Hematopoietic multipotent progenitor cell treated with erythropoietin and hydrocortisone succinate and interleukin-3 and kit ligand, for 17 days (in vitro differentiated cells): Measurements from ENCODE around the gene ITPKB.
A peak's percentile ranks its signal among the peaks of the same experiment; 100 is the strongest.

Experiments used
- DNase-seq: peaks from one replicate; pipeline ENCODE4 v3.0.0-alpha.2; 2015; ENCODE audit warnings: low spot score

ITPKB gene

GRCh38 chr1:226704169-226704937 is 34.7 kb downstream of the ITPKB start:
- no peak for DNase-seq

DNA sequence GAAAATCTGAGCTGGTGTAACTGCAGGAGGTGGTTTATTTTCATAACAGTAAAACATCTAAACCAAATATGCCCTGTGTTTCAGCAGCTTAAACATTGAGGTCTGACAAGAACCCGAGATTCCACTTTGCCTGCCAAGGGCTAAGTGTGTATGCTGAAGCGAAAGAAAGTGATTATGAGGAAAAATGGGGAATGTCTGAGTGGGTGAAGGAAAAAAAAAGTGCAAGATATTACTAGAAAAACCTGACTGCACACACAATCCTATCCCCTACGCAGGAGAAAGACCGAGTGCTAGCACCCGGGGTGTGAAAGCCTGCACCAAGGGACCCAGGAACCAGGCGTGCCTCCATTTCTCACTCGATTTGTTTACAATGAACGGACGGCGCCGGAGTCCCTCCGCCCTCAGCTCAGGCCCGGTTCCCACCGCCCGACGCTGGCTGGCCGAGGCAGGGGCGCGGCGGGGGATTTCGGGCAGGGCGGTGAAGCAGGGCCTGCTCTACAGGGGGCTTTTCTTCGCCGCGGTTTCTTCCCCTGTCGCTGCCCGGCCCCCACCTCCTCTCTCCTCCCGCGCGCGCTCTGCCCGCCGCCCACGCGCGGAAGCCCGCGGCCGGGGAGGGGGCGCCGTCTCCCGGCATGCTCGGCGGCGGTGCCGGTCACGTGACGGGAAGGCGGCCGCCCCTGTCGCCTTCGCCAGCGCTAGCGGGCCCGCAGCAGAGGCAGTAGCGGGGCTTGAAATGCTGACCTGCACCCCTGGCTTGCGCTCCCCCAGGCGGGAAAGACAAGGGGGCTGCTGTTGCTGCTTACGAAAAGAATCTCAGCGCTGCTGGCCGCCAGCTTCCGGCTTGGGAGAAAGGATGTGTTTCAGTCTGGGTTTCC is 35.9 kb downstream of the ITPKB start:
- peak; percentile 62 for DNase-seq

GRCh38 chr1:226702318-226702956 is 36.6 kb downstream of the ITPKB start:
- DNase-seq: no peak

- no peak for DNase-seq
Observed at GRCh38 chr1:226700861-226701260, 38.2 kb downstream of the ITPKB start.

DNA sequence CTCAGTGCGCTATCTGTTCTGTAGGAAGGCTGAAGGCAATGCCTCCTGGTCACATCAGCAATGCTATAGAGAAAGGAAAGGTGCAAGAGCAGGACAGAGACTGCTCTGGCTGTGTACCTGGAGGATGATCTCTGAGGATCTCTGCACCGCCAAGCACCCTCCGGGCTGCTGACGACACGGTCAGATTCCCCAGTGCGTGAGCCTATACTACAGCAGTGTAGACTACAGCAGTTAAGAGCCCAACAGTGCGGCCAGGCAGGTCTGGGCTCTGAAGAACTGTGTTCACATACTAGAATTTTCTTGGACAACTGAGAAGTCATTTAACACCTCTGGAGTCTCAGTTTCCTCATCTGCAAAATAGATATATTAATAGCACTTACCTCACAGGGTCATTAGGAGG is 39.9 kb downstream of the ITPKB start:
- no peak for DNase-seq

- no peak for DNase-seq
Observed at GRCh38 chr1:226698659-226699058, 40.4 kb downstream of the ITPKB start.

DNA sequence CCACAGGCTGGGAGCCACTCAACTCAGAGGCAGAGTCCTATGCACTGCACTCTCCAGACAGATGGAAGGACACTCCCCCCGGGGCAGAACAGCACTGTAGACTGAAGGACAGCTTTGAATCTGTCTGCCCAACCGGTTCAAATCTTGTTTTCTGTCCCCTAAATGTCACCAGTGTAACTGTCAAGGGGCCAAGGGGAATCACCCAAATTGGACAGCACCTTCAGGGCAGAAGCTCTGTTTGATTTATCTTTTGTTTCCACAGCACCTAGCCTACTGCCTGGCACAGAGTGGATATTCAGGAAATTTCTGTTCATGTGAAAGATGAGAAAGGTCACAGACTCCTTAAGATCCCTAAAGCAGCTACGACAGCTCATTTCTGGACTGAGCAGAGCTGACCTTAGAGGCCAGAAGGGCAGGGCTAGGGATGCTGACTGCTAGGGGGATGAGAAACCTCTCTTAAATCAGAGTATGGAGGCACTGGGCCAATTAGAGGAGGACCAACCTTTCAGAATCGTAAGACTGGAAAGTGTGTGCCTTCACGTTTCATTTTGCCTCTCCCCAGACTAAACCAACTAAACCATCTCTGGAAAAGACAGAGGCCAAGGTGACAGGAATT is 41.0 kb downstream of the ITPKB start:
- no peak for DNase-seq

DNA sequence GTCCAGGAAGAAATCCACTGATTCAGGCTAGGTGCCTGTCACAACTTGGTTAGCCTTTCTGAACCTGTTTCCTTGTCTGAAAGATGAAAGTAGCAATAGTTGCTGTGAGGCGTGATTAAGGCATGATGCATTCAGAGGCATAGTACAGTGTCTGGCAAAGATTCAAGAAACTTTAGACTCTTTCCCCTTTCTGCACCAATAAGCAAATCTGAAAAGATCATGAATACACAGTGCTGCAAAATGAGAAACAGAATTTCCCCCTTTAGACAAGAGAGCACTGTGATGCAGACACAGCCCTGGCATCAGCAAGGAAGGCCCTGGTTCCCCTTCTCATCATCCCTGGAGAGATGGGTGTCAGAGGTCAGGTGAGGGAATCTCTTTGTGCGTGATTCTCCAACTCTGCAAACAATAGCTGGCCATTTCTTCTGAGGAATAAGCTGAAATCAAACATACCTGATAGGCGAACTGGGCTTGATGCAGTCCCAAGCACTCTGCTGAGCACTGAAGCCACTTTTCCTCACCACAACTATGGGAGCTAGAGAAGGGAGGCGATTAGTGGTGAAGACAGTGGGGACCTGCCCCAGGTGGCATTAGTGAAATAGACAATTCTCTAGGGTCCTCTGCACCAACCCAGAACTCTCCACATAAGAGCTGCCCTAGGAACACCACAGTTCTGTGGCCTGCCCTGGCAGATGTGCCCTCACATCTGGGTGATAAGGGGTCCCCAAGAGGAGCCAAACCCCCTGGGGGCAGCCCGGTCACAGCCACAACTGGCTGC is 41.7 kb downstream of the ITPKB start:
- no peak for DNase-seq

GRCh38 chr1:226696547-226696946 is 42.5 kb downstream of the ITPKB start:
- DNase-seq: no peak

GRCh38 chr1:226695335-226695900 is 43.7 kb downstream of the ITPKB start:
- no peak for DNase-seq

- no peak for DNase-seq
Observed at GRCh38 chr1:226692823-226693222, 46.3 kb downstream of the ITPKB start.

- DNase-seq: no peak
Observed at GRCh38 chr1:226692051-226692792, 46.9 kb downstream of the ITPKB start.

DNA sequence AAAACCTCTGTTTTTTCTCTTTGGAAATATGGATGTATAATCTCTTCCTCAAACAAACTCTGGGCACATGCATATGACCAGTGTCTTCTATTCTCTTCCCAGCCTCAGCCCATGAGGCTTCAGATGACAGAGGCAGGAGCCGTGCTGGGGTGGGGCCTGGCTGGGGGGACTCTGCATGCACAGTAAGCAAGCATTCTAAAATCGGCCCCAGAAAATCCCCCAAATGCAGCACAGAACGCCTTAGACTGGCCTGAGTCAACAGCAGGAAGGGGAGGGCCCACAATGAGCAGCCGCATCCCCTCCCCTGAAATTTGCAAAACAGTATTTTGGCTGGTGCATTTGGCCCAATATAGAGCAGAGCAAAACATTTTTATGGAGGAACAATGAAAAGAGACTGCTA is 47.8 kb downstream of the ITPKB start:
- DNase-seq: no peak

DNA sequence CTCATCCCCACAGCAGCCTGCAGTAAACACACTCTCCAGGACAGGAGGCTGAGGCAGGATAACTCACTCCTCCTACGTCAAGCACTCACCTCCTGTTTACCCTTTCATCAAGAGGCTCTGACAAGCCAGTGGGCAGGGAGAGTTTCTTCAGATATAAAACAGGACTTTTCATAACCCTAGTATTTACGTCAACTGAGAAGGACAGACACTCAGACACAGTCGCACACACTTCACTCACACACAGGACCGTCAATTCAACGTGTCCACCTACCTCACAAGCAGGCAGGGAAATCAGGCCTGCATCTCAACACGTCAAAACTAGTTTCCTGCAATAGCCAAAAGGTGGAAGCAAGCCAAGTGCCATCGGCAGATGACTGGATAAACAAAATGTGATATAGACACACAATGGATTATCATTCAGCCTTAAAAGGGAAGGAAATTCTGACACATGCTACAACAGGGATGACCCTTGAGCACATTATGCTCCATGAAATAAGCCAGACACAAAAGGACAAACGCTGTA is 48.6 kb downstream of the ITPKB start:
- DNase-seq: no peak

DNA sequence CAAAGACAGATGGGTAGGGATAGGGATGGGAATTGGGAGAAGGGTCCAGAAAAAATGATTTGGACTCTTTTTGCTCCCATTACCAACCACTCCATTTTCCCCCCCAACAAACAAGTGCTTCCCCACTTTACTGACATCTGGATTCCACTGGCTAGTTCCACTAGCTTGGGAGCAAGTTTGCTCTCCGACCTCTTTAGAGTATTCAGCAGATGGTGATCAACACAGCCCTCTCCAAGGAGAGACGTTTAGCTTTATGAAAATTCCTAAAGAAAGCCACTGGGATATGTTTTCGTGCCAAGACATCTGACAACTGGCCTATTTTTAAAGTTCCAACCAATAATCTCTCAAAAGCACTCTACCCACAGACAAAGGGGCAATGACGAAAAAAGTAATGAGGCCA is 50.3 kb downstream of the ITPKB start:
- no peak for DNase-seq

GRCh38 chr1:226688056-226688748 is 50.9 kb downstream of the ITPKB start:
- no peak for DNase-seq

DNA sequence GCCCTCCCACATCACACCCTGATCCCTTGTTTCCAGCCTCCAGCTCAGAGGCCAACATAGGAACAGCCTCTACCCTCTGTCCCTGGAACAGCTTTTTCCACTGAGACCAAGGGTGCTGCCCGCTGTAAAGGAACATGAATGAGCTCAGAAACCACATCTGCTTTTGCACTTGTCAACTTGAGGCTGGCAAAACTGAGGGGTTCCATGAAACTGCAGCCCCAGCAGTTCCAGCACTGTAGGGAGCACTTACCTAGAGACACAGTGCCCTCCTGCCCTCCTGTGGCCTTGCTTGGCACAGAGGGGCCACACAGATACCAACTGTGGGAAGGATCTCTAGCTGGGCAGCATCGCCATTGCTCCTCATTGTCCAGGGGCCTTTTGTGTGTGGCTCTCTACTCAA is 51.7 kb downstream of the ITPKB start:
- DNase-seq: no peak

DNA sequence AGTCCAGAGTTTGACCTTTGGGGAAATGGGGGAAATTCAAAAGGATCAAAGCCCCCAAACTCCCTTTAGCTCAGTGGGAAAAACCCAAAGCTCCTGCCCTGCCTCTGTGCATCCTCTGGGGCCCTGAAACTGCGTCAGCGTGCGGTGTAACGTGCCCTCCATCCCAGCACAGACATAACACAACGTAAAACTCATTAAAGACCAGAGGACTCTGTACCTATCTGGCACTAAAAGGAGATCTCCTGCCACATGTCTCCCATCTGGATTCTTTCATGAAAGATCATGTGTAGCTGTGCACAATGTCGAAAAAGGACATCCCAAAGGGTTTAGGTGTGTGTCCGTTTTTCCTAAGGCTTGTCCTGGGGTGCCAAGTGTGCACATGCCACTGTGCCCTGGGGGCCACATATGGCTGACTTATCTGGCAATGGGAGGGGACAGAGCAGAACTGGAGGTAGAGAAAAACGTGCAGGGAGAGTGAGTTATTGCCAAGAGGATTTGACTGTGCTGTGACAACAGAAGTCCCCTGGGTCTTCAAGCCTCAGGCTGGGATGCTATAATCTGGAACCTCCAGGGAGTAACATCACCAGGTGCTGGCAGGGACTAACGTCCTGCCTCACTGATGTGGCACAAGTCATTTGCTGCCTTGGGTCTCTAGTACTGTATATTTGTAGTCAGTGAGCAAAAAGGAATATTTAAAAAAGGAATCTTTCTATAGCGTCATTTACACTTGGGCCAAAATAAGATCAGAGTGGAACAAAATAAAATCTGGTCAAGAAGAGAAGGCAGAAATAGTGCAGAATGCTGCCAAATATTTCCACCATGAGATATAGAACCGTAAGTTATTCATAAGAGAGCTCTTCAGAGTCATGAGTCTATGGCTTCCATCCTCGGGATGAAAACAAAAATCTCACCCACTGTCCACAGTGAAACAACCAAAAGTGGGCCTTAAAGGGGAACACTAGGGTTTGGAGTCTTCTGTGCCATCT is 52.3 kb downstream of the ITPKB start:
- DNase-seq: no peak
